Endothelial cell of umbilical vein (primary cell): ENCODE results near the gene ETV3.

Experiments used
- CTCF ChIP-seq, 2 donors: IDR thresholded peaks; 1 replicate in 1 of 2; 2 replicates in 1 of 2; pipeline ENCODE4 v1.5.1; 2011; ENCODE audit warnings: low read length in 2 of 2, mild to moderate bottlenecking in 2 of 2, moderate library complexity in 2 of 2, control low read depth in 1 of 2, inconsistent platforms in 1 of 2, low read depth in 1 of 2; ENCODE audit not compliant: insufficient read depth in 1 of 2; ENCODE audit errors: extremely low read depth in 1 of 2
- EZH2 ChIP-seq: IDR thresholded peaks from 2 replicates; pipeline ENCODE4 v1.6.1; 2012; ENCODE audit warnings: borderline replicate concordance, low read depth, mild to moderate bottlenecking, moderate library complexity, low read length, inconsistent platforms; ENCODE audit not compliant: severe bottlenecking
- GATA2 ChIP-seq: IDR thresholded peaks from 2 replicates; pipeline ENCODE4 v1.7.0; 2011; ENCODE audit warnings: low read depth, mild to moderate bottlenecking, moderate library complexity, mixed read lengths, low read length; ENCODE audit not compliant: insufficient read length, insufficient read depth

DNA sequence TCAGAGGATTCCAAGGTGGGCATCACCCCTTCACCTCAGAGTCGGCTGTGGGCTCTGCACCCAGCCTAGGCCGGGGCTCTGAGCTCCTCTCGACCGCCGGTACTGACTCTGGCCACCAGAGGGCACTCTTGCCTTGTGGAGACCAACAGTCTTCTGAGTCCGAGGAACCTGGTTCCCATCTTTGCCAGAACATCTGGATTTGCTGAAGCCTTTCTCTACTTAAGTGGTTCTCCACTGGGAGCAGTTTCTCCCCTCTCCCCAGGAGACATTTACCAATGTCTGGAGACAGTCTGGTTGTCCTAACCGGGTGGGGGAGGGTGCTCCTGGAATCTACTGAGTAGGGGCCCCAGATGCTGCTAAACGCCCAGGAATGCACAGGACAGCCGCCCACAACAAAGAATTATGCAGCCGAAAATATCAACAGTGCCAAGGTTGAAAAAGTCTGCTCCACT lies 48.0 kb downstream of the ETV3 start:
- TF ChIP-seq CTCF (IDR thresholded peaks at IDR 0.05; ENCODE audit: extremely low read depth in 1 of 2, insufficient read depth in 1 of 2, low read depth in 1 of 2, low read length in 2 of 2) (peak; percentile 84 to 90), GATA2 (no peak), EZH2 (no peak)
